Tibial nerve (tissue), 4 donors: ENCODE data around the gene CDCA5.

ENCODE experiments used
- EP300 ChIP-seq, 2 donors: sonication (generic); formaldehyde crosslinking; IDR thresholded peaks; one replicate each; pipeline ENCODE4 v1.6.1; 2017; ENCODE audit warnings: antibody characterized with exemption in 2 of 2, mild to moderate bottlenecking in 1 of 2
- POLR2A ChIP-seq, 2 donors: fragments of 450-650 bp; IDR thresholded peaks; one replicate each; pipeline ENCODE4 v1.6.1; 2017; ENCODE audit warnings: antibody characterized with exemption in 2 of 2, mild to moderate bottlenecking in 2 of 2, moderate library complexity in 2 of 2
- TF ChIP-seq, protein P1 (sequence below), 5 experiments: fragments of 200-600 bp in 3 of 5; fragments of 450-650 bp in 2 of 5; sonication (generic) in 3 of 5; IDR thresholded peaks; one replicate each; pipeline ENCODE4 v1.5.1; 2016 to 2019; ENCODE audit warnings: antibody characterized with exemption in 5 of 5, mild to moderate bottlenecking in 3 of 5, moderate library complexity in 2 of 5

DNA sequence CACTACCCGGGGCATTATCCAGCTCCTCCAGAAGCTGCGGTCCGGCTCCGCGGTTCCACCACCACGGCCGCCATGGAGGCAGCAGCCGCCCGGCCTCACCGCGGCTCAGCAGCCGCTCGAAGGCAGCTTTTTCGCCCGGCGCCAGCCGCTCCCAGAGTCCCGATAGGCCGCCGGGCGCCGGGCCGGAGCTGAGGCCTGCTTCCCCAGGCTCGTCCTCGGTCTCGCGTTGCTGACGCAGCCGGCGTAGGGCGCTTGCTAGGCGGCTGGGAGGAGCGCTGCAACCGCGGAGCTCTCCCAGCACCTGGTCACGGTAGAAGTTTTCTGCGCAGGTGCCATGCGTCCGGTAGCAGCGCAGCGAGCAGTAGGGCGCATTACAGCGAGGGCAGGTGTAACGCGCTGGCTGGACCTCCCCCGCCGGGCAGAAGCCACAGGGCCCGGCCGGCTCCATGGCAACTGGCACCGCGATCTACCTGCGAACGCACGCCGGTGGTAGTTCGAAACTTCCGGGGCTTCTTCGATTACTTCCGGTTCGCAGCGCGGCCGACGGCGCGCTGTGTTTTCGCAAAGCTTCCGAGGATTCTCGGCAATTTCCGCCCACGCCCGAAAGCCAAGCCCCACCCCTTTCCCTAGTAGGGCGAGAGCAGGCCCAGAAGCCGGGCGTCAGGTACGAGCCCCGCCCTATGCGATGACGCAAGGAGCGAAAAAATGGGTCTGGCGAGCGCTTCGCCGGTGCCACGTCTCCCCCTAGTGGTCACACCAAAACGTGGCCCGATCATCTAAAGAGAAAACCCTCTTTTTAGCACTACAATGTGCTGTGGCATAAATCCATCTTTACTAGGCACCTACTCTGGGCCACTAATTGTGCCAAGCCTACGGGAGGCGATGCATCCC lies 33.6 kb upstream of the CDCA5 start, which contains the start of gene ZNHIT2:
- TF ChIP-seq, protein P1, sequence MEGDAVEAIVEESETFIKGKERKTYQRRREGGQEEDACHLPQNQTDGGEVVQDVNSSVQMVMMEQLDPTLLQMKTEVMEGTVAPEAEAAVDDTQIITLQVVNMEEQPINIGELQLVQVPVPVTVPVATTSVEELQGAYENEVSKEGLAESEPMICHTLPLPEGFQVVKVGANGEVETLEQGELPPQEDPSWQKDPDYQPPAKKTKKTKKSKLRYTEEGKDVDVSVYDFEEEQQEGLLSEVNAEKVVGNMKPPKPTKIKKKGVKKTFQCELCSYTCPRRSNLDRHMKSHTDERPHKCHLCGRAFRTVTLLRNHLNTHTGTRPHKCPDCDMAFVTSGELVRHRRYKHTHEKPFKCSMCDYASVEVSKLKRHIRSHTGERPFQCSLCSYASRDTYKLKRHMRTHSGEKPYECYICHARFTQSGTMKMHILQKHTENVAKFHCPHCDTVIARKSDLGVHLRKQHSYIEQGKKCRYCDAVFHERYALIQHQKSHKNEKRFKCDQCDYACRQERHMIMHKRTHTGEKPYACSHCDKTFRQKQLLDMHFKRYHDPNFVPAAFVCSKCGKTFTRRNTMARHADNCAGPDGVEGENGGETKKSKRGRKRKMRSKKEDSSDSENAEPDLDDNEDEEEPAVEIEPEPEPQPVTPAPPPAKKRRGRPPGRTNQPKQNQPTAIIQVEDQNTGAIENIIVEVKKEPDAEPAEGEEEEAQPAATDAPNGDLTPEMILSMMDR (IDR thresholded peaks at IDR 0.05), result peak; percentile 88 to 98 (median 96)
- TF ChIP-seq POLR2A (IDR thresholded peaks at IDR 0.05) (peak in 1 of 2 donors; percentile 44), EP300 (IDR thresholded peaks at IDR 0.05) (peak; percentile 84 to 98)
